Neuronal stem cell (in vitro differentiated cells): ENCODE measurements around the gene SPDYE18.
"Not testable (repeated sequence)": the region's sequence is repeated elsewhere in the genome, so short reads cannot be mapped to it uniquely, and the experiment has no call there.

Experiments used
- DNase-seq: peaks from one replicate; pipeline ENCODE4 v3.0.0-alpha.2; 2013; ENCODE audit warnings: low spot score
- H2AFZ ChIP-seq: one replicate; pipeline ENCODE4 v1.6.1; 2013; ENCODE audit warnings: mild to moderate bottlenecking, low read length, inconsistent platforms
- H2AK5ac ChIP-seq: 2 replicates; pipeline ENCODE4 v1.6.1; 2013; ENCODE audit warnings: low read depth, mild to moderate bottlenecking, inconsistent platforms, low read length, moderate library complexity, mixed read lengths
- H2BK120ac ChIP-seq: 2 replicates; pipeline ENCODE4 v1.6.1; 2013; ENCODE audit warnings: low read depth, mild to moderate bottlenecking, inconsistent platforms, low read length, moderate library complexity, mixed read lengths
- H2BK12ac ChIP-seq: one replicate; pipeline ENCODE4 v1.6.1; 2013; ENCODE audit warnings: low read length, inconsistent platforms
- H2BK15ac ChIP-seq: 2 replicates; pipeline ENCODE4 v1.6.1; 2013; ENCODE audit warnings: mild to moderate bottlenecking, low read length, inconsistent platforms, mixed read lengths
- H2BK5ac ChIP-seq: one replicate; pipeline ENCODE4 v1.6.1; 2013; ENCODE audit warnings: inconsistent platforms, mild to moderate bottlenecking, low read length, moderate library complexity
- H3K14ac ChIP-seq: one replicate; pipeline ENCODE4 v1.6.1; 2013; ENCODE audit warnings: low read length, inconsistent platforms
- H3K18ac ChIP-seq: 2 replicates; pipeline ENCODE4 v1.6.1; 2013; ENCODE audit warnings: low read length, inconsistent platforms
- H3K23ac ChIP-seq: 2 replicates; pipeline ENCODE4 v1.6.1; 2013; ENCODE audit warnings: low read depth, mild to moderate bottlenecking, mixed read lengths, low read length, inconsistent platforms; ENCODE audit not compliant: poor library complexity
- H3K27ac ChIP-seq: replicated peaks from 3 replicates; pipeline ENCODE4 v1.5.1; 2013; ENCODE audit warnings: low read length, inconsistent platforms
- H3K27me3 ChIP-seq, 3 experiments: 2 replicates each; pipeline ENCODE4 v1.6.1; 2013; ENCODE audit warnings: low read length in 3 of 3, mild to moderate bottlenecking in 2 of 3, inconsistent platforms in 1 of 3, low read depth in 1 of 3, mixed read lengths in 1 of 3, moderate library complexity in 1 of 3; ENCODE audit not compliant: control insufficient read depth in 3 of 3, insufficient read depth in 3 of 3
- H3K36me3 ChIP-seq, 2 donors: replicated peaks in 1 of 2; 2 replicates each; pipeline ENCODE4 v1.6.1; 2013; ENCODE audit warnings: low read length in 2 of 2; ENCODE audit not compliant: control insufficient read depth in 2 of 2, insufficient read depth in 2 of 2
- H3K4ac ChIP-seq: 2 replicates; pipeline ENCODE4 v1.6.1; 2013; ENCODE audit warnings: inconsistent platforms, mild to moderate bottlenecking, low read length, moderate library complexity
- H3K4me1 ChIP-seq, 2 donors: 1 replicate in 1 of 2; 2 replicates in 1 of 2; pipeline ENCODE4 v1.6.1; 2013; ENCODE audit warnings: low read length in 2 of 2, low read depth in 1 of 2; ENCODE audit not compliant: control insufficient read depth in 2 of 2, insufficient read depth in 1 of 2
- H3K4me2 ChIP-seq: one replicate; pipeline ENCODE4 v1.6.1; 2013; ENCODE audit warnings: mild to moderate bottlenecking, low read length, inconsistent platforms; ENCODE audit not compliant: insufficient read depth, poor library complexity, severe bottlenecking
- H3K4me3 ChIP-seq, 2 donors: 2 replicates each; pipeline ENCODE4 v1.5.1; 2013; ENCODE audit warnings: low read length in 2 of 2, mild to moderate bottlenecking in 2 of 2, inconsistent platforms in 1 of 2, moderate library complexity in 1 of 2
- H3K79me1 ChIP-seq: one replicate; pipeline ENCODE4 v1.6.1; 2013; ENCODE audit warnings: low read depth, mild to moderate bottlenecking, inconsistent platforms, low read length, moderate library complexity
- H3K9ac ChIP-seq: one replicate; pipeline ENCODE4 v1.6.1; 2013; ENCODE audit warnings: mild to moderate bottlenecking, low read depth, low read length, inconsistent platforms; ENCODE audit not compliant: poor library complexity
- H3K9me3 ChIP-seq, 2 donors: replicated peaks in 1 of 2; 2 replicates each; pipeline versions ENCODE3 to v1.6.1; 2013; ENCODE audit warnings: low read length in 2 of 2, mild to moderate bottlenecking in 2 of 2, inconsistent platforms in 1 of 2, low read depth in 1 of 2, mixed read lengths in 1 of 2, moderate library complexity in 1 of 2; ENCODE audit not compliant: control insufficient read depth in 2 of 2, insufficient read depth in 1 of 2
- H4K8ac ChIP-seq: one replicate; pipeline ENCODE4 v1.6.1; 2013; ENCODE audit warnings: low read depth, mild to moderate bottlenecking, inconsistent platforms, low read length, moderate library complexity
- H4K91ac ChIP-seq: one replicate; pipeline ENCODE4 v1.6.1; 2013; ENCODE audit warnings: low read length, low read depth, mild to moderate bottlenecking, inconsistent platforms; ENCODE audit not compliant: poor library complexity
- WGBS, 2 donors: extraction: QIAGEN DNeasy Blood & Tissue Kit; methylation state at CpG; one replicate each; pipeline ENCODE4 v1.1.7; 2013; ENCODE audit warnings: missing lambda C conversion rate in 2 of 2, mixed read lengths in 1 of 2; ENCODE audit not compliant: insufficient read length in 2 of 2, insufficient replicate concordance in 1 of 2; ENCODE audit errors: extremely low coverage in 2 of 2; 5-methylcytosine and 5-hydroxymethylcytosine counted together

The SPDYE18 gene

DNA sequence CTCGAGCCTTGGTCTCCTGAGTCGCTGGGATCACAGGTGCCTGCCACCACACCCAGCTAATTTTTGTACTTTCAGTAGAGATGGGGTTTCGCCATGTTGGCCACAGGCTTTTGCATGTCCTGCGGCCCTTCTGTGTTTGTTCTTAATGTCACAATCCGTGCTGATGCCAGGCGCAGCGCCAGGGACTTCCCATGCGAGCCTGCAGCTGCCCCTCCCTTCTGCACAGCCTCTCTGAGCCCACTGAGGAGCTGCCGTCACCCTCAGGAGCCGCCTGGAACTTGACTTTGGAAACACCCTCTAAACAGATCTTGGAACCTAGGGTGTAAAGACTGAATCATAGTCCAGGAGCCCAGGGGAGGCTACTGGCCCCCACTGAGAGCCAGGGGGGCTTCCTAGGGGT, 54.4 kb downstream of the SPDYE18 start:
- H3K4ac ChIP-seq, H3K79me1 ChIP-seq, H2AK5ac ChIP-seq, H2BK5ac ChIP-seq, H2BK120ac ChIP-seq, DNase-seq, H3K27ac ChIP-seq, H3K18ac ChIP-seq, H3K4me1 ChIP-seq, H4K8ac ChIP-seq, H3K9ac ChIP-seq, H3K14ac ChIP-seq, H2AFZ ChIP-seq, H3K36me3 ChIP-seq, H3K9me3 ChIP-seq, H2BK12ac ChIP-seq, H3K4me3 ChIP-seq, H3K4me2 ChIP-seq, H3K27me3 ChIP-seq, H4K91ac ChIP-seq, H2BK15ac ChIP-seq, H3K23ac ChIP-seq: not testable (repeated sequence)
- WGBS, 2 donors = no CpG with 5 or more reads among the region's 10 CpGs

DNA sequence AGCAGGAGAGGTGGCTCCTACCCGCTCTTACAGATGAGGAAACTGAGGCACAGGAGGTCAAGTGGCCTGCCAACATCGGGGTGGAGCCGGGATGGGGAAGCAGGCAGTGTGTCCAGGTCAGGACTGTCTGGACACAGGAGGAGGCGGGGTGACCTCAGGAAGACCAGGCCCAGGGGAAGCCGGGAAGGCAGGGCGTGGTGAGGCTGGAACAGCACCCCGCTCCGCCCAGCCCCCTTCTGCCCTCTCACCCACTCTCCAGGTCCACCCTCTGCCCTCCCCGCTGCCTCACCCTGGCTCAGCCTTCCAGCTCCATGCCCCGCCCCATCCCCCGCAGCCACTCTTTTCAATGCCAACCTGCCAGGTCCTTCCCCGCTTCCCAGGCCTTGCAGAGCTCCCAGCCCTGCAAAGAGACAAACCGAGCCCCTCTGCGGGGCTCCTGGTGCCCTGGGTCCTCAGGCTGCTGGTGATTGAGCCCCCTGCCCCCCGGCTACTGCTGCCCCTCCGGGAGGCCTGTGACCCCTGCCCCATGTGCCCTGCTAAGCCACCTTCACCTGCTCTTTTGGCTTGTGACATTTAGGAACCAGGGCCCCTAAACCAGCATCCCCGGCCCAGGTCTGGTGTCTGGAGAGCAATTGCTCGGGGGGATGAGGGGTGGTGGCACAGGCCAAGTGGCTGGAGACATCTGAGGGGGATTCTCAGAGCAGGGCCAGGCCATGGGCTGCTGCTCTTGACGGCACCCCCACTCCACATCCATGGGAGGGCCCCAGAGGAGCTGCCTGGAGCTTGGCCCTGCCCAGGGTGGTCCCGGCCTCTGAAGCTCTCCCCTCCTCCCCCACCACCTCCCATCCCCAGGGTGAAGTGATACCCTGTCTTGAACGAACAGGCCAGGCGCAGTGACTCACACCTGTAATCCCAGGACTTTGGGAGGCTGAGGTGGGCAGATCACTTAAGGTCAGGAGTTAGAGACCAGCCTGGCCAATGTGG, 55.9 kb downstream of the SPDYE18 start:
- not testable (repeated sequence) for H3K9me3 ChIP-seq, H4K91ac ChIP-seq, H2AK5ac ChIP-seq, H3K4ac ChIP-seq, H3K4me3 ChIP-seq, H3K79me1 ChIP-seq, H3K27me3 ChIP-seq, DNase-seq, H3K18ac ChIP-seq, H2BK5ac ChIP-seq, H2AFZ ChIP-seq, H3K9ac ChIP-seq, H2BK15ac ChIP-seq, H2BK120ac ChIP-seq, H3K4me1 ChIP-seq, H2BK12ac ChIP-seq, H4K8ac ChIP-seq, H3K4me2 ChIP-seq, H3K23ac ChIP-seq, H3K36me3 ChIP-seq, H3K14ac ChIP-seq, H3K27ac ChIP-seq
- WGBS, 2 donors = no CpG with 5 or more reads among the region's 22 CpGs

DNA sequence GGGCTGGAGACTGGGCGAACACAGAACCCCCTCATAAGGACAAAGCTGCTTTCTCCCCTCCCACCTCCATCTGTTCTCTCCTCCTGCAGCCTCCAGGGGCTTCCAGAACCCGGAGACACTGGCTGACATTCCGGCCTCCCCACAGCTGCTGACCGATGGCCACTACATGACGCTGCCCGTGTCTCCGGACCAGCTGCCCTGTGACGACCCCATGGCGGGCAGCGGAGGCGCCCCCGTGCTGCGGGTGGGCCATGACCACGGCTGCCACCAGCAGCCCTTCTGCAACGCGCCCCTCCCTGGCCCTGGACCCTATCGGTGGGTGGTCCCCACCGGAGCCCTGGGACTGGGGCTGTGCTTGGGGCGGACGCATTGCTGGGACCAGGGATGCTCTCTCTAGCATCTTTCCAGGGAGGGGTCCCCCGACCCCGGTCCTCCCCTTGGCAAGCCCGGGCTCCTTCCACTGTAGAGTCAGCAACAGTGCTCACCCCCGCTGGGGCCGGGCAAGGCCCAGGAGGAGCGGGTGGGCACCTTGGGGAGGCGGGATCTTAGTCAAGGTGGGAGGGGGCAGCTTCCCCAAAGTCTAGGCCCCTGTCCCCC, 56.8 kb downstream of the SPDYE18 start:
- not testable (repeated sequence) for H3K27me3 ChIP-seq, H2BK12ac ChIP-seq, H3K4me3 ChIP-seq, H4K8ac ChIP-seq, H2AK5ac ChIP-seq, H2AFZ ChIP-seq, H2BK5ac ChIP-seq, H4K91ac ChIP-seq, H3K9ac ChIP-seq, H3K9me3 ChIP-seq, H3K4ac ChIP-seq, H3K27ac ChIP-seq, H2BK15ac ChIP-seq, H3K79me1 ChIP-seq, H3K4me1 ChIP-seq, DNase-seq, H3K23ac ChIP-seq, H2BK120ac ChIP-seq, H3K14ac ChIP-seq, H3K4me2 ChIP-seq, H3K18ac ChIP-seq, H3K36me3 ChIP-seq
- no CpG with 5 or more reads among the region's 27 CpGs for WGBS, 2 donors

DNA sequence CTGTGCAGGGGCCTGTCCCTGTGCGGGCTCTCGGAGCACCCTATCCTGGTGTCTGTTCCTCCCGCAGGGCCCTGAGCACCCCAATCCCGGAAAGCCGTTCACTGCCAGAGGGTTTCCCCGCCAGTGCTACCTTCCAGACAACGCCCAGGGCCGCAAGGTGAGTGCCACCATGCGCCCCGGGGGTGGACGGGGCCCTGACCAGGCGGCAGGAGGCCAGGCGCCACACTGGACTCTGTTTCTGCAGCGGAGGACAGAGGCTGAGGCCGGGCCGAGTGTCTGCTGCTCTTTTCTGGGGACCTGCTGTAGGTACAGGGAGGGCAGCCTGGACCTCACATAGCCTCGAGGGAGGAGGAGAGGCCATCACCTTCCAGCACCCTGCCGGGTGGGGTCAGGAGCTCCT, 58.2 kb downstream of the SPDYE18 start:
- H3K4me1 ChIP-seq, H2BK120ac ChIP-seq, H3K36me3 ChIP-seq, H3K4me3 ChIP-seq, H2BK15ac ChIP-seq, H3K4me2 ChIP-seq, H3K9ac ChIP-seq, H3K27ac ChIP-seq, H2BK12ac ChIP-seq, H3K4ac ChIP-seq, H3K27me3 ChIP-seq, H2AFZ ChIP-seq, DNase-seq, H3K23ac ChIP-seq, H3K14ac ChIP-seq, H3K79me1 ChIP-seq, H2AK5ac ChIP-seq, H4K8ac ChIP-seq, H3K18ac ChIP-seq, H2BK5ac ChIP-seq, H4K91ac ChIP-seq, H3K9me3 ChIP-seq: not testable (repeated sequence)
- WGBS, 2 donors = no CpG with 5 or more reads among the region's 18 CpGs
